MM.1S (cell line): Measurements from ENCODE around the gene BEX3.
A peak's percentile ranks its signal among the peaks of the same experiment; 100 is the strongest.

Experiments
- DNase-seq: peaks from one replicate; pipeline ENCODE4 v3.0.0-alpha.2; 2015
- H2AFZ ChIP-seq: fragments of 300-600 bp; sonication (generic); 2 replicates; pipeline ENCODE4 v1.6.0; 2016; ENCODE audit warnings: antibody characterized with exemption, low read length
- H3F3A ChIP-seq: fragments of 300-600 bp; sonication (generic); 2 replicates; pipeline ENCODE4 v1.6.1; 2016; ENCODE audit warnings: mild to moderate bottlenecking, antibody characterized with exemption, low read length, moderate library complexity, mixed read lengths; ENCODE audit not compliant: insufficient read depth
- H3K27ac ChIP-seq: fragments of 300-600 bp; sonication (generic); 2 replicates; pipeline ENCODE4 v1.5.1; 2016; ENCODE audit warnings: mild to moderate bottlenecking, low read length
- H3K27me3 ChIP-seq: fragments of 300-600 bp; sonication (generic); replicated peaks from 2 replicates; pipeline ENCODE4 v1.6.0; 2016; ENCODE audit warnings: low read length; ENCODE audit not compliant: insufficient read depth
- H3K36me3 ChIP-seq: fragments of 300-600 bp; sonication (generic); replicated peaks from 2 replicates; pipeline ENCODE4 v1.6.1; 2016; ENCODE audit warnings: mild to moderate bottlenecking, low read length, mixed read lengths; ENCODE audit not compliant: insufficient read depth
- H3K4me1 ChIP-seq: fragments of 300-600 bp; sonication (generic); 2 replicates; pipeline ENCODE4 v1.6.1; 2016; ENCODE audit warnings: low read length, mixed read lengths
- H3K4me2 ChIP-seq: fragments of 300-600 bp; sonication (generic); 2 replicates; pipeline ENCODE4 v1.6.0; 2016; ENCODE audit warnings: low read depth, low read length
- H3K4me3 ChIP-seq: fragments of 300-600 bp; sonication (generic); 2 replicates; pipeline ENCODE4 v1.5.1; 2016; ENCODE audit warnings: low read length, mixed read lengths
- H3K79me2 ChIP-seq: fragments of 300-600 bp; sonication (generic); 2 replicates; pipeline ENCODE4 v1.6.1; 2016; ENCODE audit warnings: mixed run types, low read length, mixed read lengths
- H3K9ac ChIP-seq: fragments of 300-600 bp; sonication (generic); 2 replicates; pipeline ENCODE4 v1.6.1; 2016; ENCODE audit warnings: low read length, mixed read lengths
- H3K9me2 ChIP-seq: fragments of 300-600 bp; sonication (generic); replicated peaks from 2 replicates; pipeline ENCODE4 v1.6.1; 2016; ENCODE audit warnings: mild to moderate bottlenecking, low read length, mixed read lengths; ENCODE audit not compliant: insufficient read depth
- H3K9me3 ChIP-seq: fragments of 300-600 bp; sonication (generic); replicated peaks from 2 replicates; pipeline ENCODE4 v1.6.1; 2016; ENCODE audit warnings: mild to moderate bottlenecking, low read length, mixed read lengths; ENCODE audit not compliant: insufficient read depth
- H4K20me1 ChIP-seq: fragments of 300-600 bp; sonication (generic); 2 replicates; pipeline ENCODE4 v1.6.1; 2016; ENCODE audit warnings: mild to moderate bottlenecking, low read length, moderate library complexity, mixed read lengths; ENCODE audit not compliant: insufficient read depth
- EZH2 ChIP-seq: fragments of 300-600 bp; sonication (generic); optimal IDR thresholded peaks from 2 replicates; pipeline ENCODE3; 2017; ENCODE audit warnings: low read depth, mild to moderate bottlenecking, antibody characterized with exemption, low read length, mixed read lengths
- EZH2phosphoT487 ChIP-seq: fragments of 300-600 bp; sonication (generic); IDR thresholded peaks from 2 replicates; pipeline ENCODE4 v1.6.1; 2018; ENCODE audit warnings: antibody characterized with exemption, low read length
- TF ChIP-seq, protein P1 (sequence below): fragments of 300-600 bp; sonication (generic); IDR thresholded peaks from 2 replicates; pipeline ENCODE4 v1.5.1; 2016; ENCODE audit warnings: antibody characterized with exemption, low read length, mixed read lengths

The BEX3 gene

GRCh38 chrX:103400931-103401330 lies 24.6 kb downstream of the BEX3 start:
- no peak for DNase-seq
- H3K36me3 ChIP-seq: no peaks in the 10 kb centered on the region
- no peak overlapping the region for H3K27ac ChIP-seq
- H3K4me2 ChIP-seq: no peak overlapping the region
- H3F3A ChIP-seq: no peaks in the 10 kb centered on the region
- H3K79me2 ChIP-seq: no peaks in the 10 kb centered on the region
- TF ChIP-seq, protein P1, sequence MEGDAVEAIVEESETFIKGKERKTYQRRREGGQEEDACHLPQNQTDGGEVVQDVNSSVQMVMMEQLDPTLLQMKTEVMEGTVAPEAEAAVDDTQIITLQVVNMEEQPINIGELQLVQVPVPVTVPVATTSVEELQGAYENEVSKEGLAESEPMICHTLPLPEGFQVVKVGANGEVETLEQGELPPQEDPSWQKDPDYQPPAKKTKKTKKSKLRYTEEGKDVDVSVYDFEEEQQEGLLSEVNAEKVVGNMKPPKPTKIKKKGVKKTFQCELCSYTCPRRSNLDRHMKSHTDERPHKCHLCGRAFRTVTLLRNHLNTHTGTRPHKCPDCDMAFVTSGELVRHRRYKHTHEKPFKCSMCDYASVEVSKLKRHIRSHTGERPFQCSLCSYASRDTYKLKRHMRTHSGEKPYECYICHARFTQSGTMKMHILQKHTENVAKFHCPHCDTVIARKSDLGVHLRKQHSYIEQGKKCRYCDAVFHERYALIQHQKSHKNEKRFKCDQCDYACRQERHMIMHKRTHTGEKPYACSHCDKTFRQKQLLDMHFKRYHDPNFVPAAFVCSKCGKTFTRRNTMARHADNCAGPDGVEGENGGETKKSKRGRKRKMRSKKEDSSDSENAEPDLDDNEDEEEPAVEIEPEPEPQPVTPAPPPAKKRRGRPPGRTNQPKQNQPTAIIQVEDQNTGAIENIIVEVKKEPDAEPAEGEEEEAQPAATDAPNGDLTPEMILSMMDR: no peak
- TF ChIP-seq EZH2phosphoT487 (no peak), EZH2 (no peak)
- no peaks in the 10 kb centered on the region for H3K27me3 ChIP-seq
- no peak overlapping the region for H2AFZ ChIP-seq
- H3K9ac ChIP-seq: no peak overlapping the region
- no peaks in the 10 kb centered on the region for H4K20me1 ChIP-seq
- no peaks in the 10 kb centered on the region for H3K9me2 ChIP-seq
- H3K9me3 ChIP-seq: no peaks in the 10 kb centered on the region
- no peak overlapping the region for H3K4me3 ChIP-seq
- H3K4me1 ChIP-seq: 0 out of 2 replicates have a peak, but pooled peaks cover 4% of the 10 kb centered on the region

- Histone ChIP-seq H3F3A (no peaks in the 10 kb centered on the region), H3K27ac (no peak overlapping the region; the same call in 1 of the 2 replicates), H3K9ac (peak overlapping the region; percentile 56), H3K27me3 (no peaks in the 10 kb centered on the region), H4K20me1 (no peaks in the 10 kb centered on the region), H3K36me3 (no peaks in the 10 kb centered on the region), H3K4me1 (0 out of 2 replicates have a peak, but pooled peaks cover 4% of the 10 kb centered on the region), H3K9me2 (no peaks in the 10 kb centered on the region), H3K4me2 (peak overlapping the region; percentile 67), H3K4me3 (peak overlapping the region; percentile 64), H3K9me3 (no peaks in the 10 kb centered on the region), H3K79me2 (no peaks in the 10 kb centered on the region), H2AFZ (peak overlapping the region; percentile 76)
- peak; percentile 78 for DNase-seq
- TF ChIP-seq EZH2 (no peak), EZH2phosphoT487 (no peak)
- TF ChIP-seq, protein P1: no peak
These were observed 28.1 kb downstream of the BEX3 start for GRCh38 chrX:103404231-103405008.

DNA sequence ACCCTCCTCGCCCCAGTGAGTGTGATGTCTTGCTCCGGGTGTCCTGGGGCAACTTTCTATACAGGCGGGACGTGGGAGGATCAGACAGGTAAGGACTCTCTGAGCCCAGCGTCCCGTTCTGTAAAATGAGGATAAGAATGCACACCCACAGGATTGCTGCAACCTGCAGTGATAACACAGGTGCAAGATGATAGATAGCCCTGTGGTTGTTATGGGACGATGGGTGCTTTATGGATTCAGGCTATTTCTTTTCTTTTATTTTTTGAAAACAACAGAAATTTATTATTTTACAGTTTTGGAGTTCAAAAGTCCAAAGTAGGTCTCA lies 28.6 kb downstream of the BEX3 start:
- Histone ChIP-seq H3K36me3 (no peaks in the 10 kb centered on the region), H2AFZ (peak overlapping the region; percentile 59), H3F3A (no peaks in the 10 kb centered on the region), H3K4me2 (peak overlapping the region; percentile 67), H3K79me2 (no peaks in the 10 kb centered on the region), H3K27ac (no peak overlapping the region; the same call in 1 of the 2 replicates), H3K4me3 (peak overlapping the region; percentile 64), H3K9me2 (no peaks in the 10 kb centered on the region), H3K9me3 (no peaks in the 10 kb centered on the region), H3K27me3 (no peaks in the 10 kb centered on the region), H3K9ac (peak overlapping the region; percentile 56), H4K20me1 (no peaks in the 10 kb centered on the region), H3K4me1 (0 out of 2 replicates have a peak, but pooled peaks cover 4% of the 10 kb centered on the region)
- no peak for DNase-seq
- TF ChIP-seq EZH2phosphoT487 (no peak), EZH2 (no peak)
- TF ChIP-seq, protein P1: no peak
